T-cell (primary cell): Measurements from ENCODE around the gene PTPRM. TPM values are rescaled to one million over a fixed set of nuclear protein-coding genes. Genes with fewer than 3 reads are reported as not detected.

ENCODE experiments used
- ATAC-seq, 4 experiments: fragments of 200-7000 bp in 3 of 4; fragments of 150-1000 bp in 1 of 4; cut with Tn5 transposase; replicated peaks in 1 of 4; 1 replicate in 3 of 4; 2 replicates in 1 of 4; pipeline ENCODE4 v1.10.0; 2021; ENCODE audit warnings: moderate library complexity in 3 of 4, mild to moderate bottlenecking in 2 of 4, moderate number of reproducible peaks in 1 of 4
- CTCF ChIA-PET, 2 donors: fragments of 300-600 bp; sonication (Branson Sonifier 250); formaldehyde crosslinking; loops; one replicate each; lab custom pipeline; 2022; ENCODE audit warnings: antibody characterized with exemption in 2 of 2; lab: Charles Lee
- POLR2A ChIA-PET, 2 donors: fragments of 300-600 bp; sonication (Branson Sonifier 250); formaldehyde crosslinking; loops; one replicate each; lab custom pipeline; 2022; ENCODE audit warnings: antibody characterized with exemption in 2 of 2; lab: Charles Lee
- DNase-seq, 35 experiments: peaks; one replicate each; pipeline versions ENCODE4 v3.0.0 to v3.0.0-alpha.2; 2013 to 2023
- H3K27ac ChIP-seq: one replicate; pipeline ENCODE4 v1.5.1; 2013; ENCODE audit warnings: low read length
- H3K27me3 ChIP-seq, 2 experiments: replicated peaks in 1 of 2; 1 replicate in 1 of 2; 2 replicates in 1 of 2; pipeline versions ENCODE4 v1.6.1 to v1.7.0; 2013; ENCODE audit warnings: low read length in 1 of 2, mixed read lengths in 1 of 2; ENCODE audit not compliant: control insufficient read depth in 2 of 2, insufficient read depth in 2 of 2; ENCODE audit errors: extremely low read depth in 1 of 2
- H3K36me3 ChIP-seq, 2 donors: 1 replicate in 1 of 2; 2 replicates in 1 of 2; pipeline versions ENCODE4 v1.6.1 to v1.7.0; 2013; ENCODE audit warnings: low read length in 1 of 2; ENCODE audit not compliant: control insufficient read depth in 2 of 2, insufficient read depth in 1 of 2; ENCODE audit errors: extremely low read depth in 1 of 2
- H3K4me1 ChIP-seq, 2 experiments: 1 replicate in 1 of 2; 2 replicates in 1 of 2; pipeline versions ENCODE4 v1.6.1 to v1.7.0; 2013; ENCODE audit warnings: low read length in 2 of 2, mixed read lengths in 1 of 2; ENCODE audit not compliant: insufficient read depth in 2 of 2, control insufficient read depth in 1 of 2; ENCODE audit errors: extremely low read depth in 1 of 2
- H3K4me3 ChIP-seq, 2 donors: 1 replicate in 1 of 2; 2 replicates in 1 of 2; pipeline versions ENCODE4 v1.5.1 to v1.7.0; 2013; ENCODE audit warnings: mild to moderate bottlenecking in 2 of 2, low read length in 1 of 2, moderate library complexity in 1 of 2; ENCODE audit not compliant: control insufficient read depth in 1 of 2; ENCODE audit errors: extremely low read depth in 1 of 2
- H3K9me3 ChIP-seq: 2 replicates; pipeline ENCODE4 v1.7.0; 2013
- H3K27ac Mint-ChIP-seq, 2 donors: one replicate each; pipeline ENCODE4 v1.8.0; 2020 to 2021; ENCODE audit warnings: mild to moderate bottlenecking in 2 of 2, mixed read lengths in 2 of 2
- H3K27me3 Mint-ChIP-seq, 2 donors: one replicate each; pipeline ENCODE4 v1.8.0; 2021 to 2022; ENCODE audit warnings: mixed read lengths in 2 of 2
- H3K36me3 Mint-ChIP-seq: one replicate; pipeline ENCODE4 v1.8.0; 2021; ENCODE audit warnings: mixed read lengths
- H3K4me1 Mint-ChIP-seq, 3 donors: one replicate each; pipeline ENCODE4 v1.8.0; 2020 to 2022; ENCODE audit warnings: mixed read lengths in 3 of 3, mild to moderate bottlenecking in 1 of 3
- H3K4me3 Mint-ChIP-seq, 3 donors: one replicate each; pipeline ENCODE4 v1.8.0; 2020 to 2022; ENCODE audit warnings: mild to moderate bottlenecking in 3 of 3, mixed read lengths in 3 of 3, moderate library complexity in 3 of 3
- H3K9me3 Mint-ChIP-seq, 3 donors: one replicate each; pipeline ENCODE4 v1.8.0; 2020 to 2022; ENCODE audit warnings: mixed read lengths in 3 of 3
- WGBS: methylation state at CpG from one replicate; pipeline ENCODE4 v1.1.5; 2013; ENCODE audit warnings: missing lambda C conversion rate; ENCODE audit not compliant: insufficient coverage; 5-methylcytosine and 5-hydroxymethylcytosine counted together
- total RNA-seq, 35 experiments: library from RNA in 6 of 35; stranded (reverse) in 6 of 35; fragments of 120-200 nt in 1 of 35; gene quantifications; one replicate each; pipeline versions ENCODE4 v1.2.1 to v1.2.4 and lab custom pipeline; 2013 to 2026

Gene PTPRM
- total RNA-seq, 5 donors from 2014 or later (not counting 1 experiment from before 2014, with no cell fraction given), result 4.1 to 47.4 (median 7.1) TPM

DNA sequence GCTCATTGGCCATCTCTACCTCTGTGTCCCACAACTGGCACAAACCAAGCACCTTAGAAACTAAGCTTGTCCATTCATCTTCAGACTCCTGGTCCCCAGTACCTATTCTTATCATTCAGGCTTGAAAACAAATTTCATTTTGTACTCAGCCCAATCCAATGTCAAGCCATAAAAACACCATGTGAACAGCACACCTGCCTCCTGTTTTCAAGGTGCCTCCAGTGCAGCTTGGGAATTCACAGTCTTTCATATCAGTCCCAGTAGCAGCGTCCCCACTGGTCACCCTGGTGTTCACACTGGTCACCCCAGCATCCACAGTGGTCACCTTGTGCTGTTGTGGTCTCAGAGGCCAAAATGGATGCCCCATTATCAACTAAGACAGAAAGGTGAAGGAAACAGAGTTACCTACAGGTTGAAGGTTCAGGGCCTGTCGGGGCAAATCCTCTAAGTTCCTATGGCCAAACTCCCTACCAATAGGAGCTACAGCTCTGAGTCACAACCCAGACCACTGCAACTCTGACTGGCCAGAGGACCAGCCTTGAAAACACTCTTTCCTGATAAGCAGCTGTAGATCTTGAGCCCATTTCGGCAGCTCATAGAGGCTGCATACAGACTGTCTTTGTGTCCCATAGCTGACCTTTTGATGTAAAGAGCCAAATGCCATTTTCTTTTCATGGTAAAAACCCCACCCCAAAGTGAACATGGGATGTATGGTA is 782.6 kb downstream of the PTPRM start:
- ChIA-PET CTCF (no interaction called here), POLR2A (no interaction called here)
- DNase-seq (no peak), ATAC-seq (no peak)
- H3K4me3 Mint-ChIP-seq, result no peak overlapping the region
- Histone ChIP-seq H3K27me3 (peaks cover 0 to 4% of the 10 kb centered on the region in 2 experiments), H3K4me3 (no peak overlapping the region), H3K27ac (no peak overlapping the region), H3K9me3 (no peaks in the 10 kb centered on the region), H3K4me1 (no peaks in the 10 kb centered on the region), H3K36me3 (no peaks in the 10 kb centered on the region)
- 56% methylated on average over 1 of the region's 3 CpGs for WGBS
- H3K9me3 Mint-ChIP-seq, result peaks cover 0 to 9% (median 3%) of the 10 kb centered on the region in 3 donors
- no peak overlapping the region for H3K27ac Mint-ChIP-seq
- H3K4me1 Mint-ChIP-seq, result no peaks in the 10 kb centered on the region
- no peaks in the 10 kb centered on the region for H3K36me3 Mint-ChIP-seq
- H3K27me3 Mint-ChIP-seq, result peaks cover 0 to 2% of the 10 kb centered on the region in 2 donors

DNA sequence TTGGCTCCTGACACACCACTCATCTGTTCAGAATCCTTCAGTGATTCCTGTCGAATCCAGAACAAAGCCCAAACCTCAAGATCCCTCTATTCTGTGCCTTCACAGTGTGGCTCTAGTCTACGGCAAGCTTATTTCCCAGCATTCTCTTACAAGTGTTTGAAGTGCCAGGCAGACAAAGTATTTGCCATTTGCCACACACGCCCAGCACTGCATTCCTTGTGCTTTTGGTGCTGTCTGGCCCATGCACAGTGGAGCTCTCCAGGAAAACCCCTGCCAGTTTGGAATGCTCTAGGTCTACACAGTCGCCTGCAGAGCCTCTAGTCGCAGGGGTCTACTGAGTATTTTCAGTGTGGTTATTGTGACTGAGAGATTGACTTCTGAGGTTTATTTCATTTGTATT is 783.5 kb downstream of the PTPRM start:
- ChIA-PET CTCF (no interaction called here), POLR2A (no interaction called here)
- no peak for DNase-seq
- Mint-ChIP-seq H3K27ac (no peak overlapping the region), H3K36me3 (no peaks in the 10 kb centered on the region), H3K27me3 (peaks cover 0 to 2% of the 10 kb centered on the region in 2 donors), H3K4me1 (no peaks in the 10 kb centered on the region), H3K4me3 (no peak overlapping the region), H3K9me3 (peaks cover 0 to 9% (median 3%) of the 10 kb centered on the region in 3 donors)
- WGBS, result 53% methylated on average over 4 of the region's 5 CpGs
- ATAC-seq, result no peak
- H3K36me3 ChIP-seq, result no peaks in the 10 kb centered on the region
- peaks cover 0 to 4% of the 10 kb centered on the region in 2 experiments for H3K27me3 ChIP-seq
- no peaks in the 10 kb centered on the region for H3K9me3 ChIP-seq
- no peak overlapping the region for H3K27ac ChIP-seq
- no peak overlapping the region for H3K4me3 ChIP-seq
- H3K4me1 ChIP-seq, result no peaks in the 10 kb centered on the region

GRCh38 chr18:8351161-8351560 is 784.0 kb downstream of the PTPRM start:
- Mint-ChIP-seq H3K4me3 (no peak overlapping the region), H3K27me3 (peaks cover 0 to 2% of the 10 kb centered on the region in 2 donors), H3K27ac (no peak overlapping the region), H3K9me3 (peaks cover 0 to 9% (median 3%) of the 10 kb centered on the region in 3 donors), H3K36me3 (no peaks in the 10 kb centered on the region), H3K4me1 (no peaks in the 10 kb centered on the region)
- ChIA-PET POLR2A (no interaction called here), CTCF (no interaction called here)
- ATAC-seq, result no peak
- DNase-seq, result no peak
- Histone ChIP-seq H3K4me3 (no peak overlapping the region), H3K9me3 (no peaks in the 10 kb centered on the region), H3K27me3 (peaks cover 0 to under 1% of the 10 kb centered on the region in 2 experiments), H3K27ac (no peak overlapping the region), H3K36me3 (no peaks in the 10 kb centered on the region), H3K4me1 (no peaks in the 10 kb centered on the region)
- WGBS, result 50% methylated on average over 1 of the region's 3 CpGs

- ChIA-PET CTCF (interaction anchor here in 1 of 2 donors (0.6 kb wide), 1 partner anchor 242 kb away, joined by 4 read pairs; no protein-coding TSS in a partner anchor), POLR2A (no interaction called here)
- Histone ChIP-seq H3K4me1 (no peaks in the 10 kb centered on the region), H3K9me3 (no peaks in the 10 kb centered on the region), H3K27me3 (no peaks in the 10 kb centered on the region), H3K27ac (no peak overlapping the region), H3K36me3 (no peaks in the 10 kb centered on the region), H3K4me3 (no peak overlapping the region)
- no peaks in the 10 kb centered on the region for H3K36me3 Mint-ChIP-seq
- DNase-seq (no peak), ATAC-seq (no peak)
- H3K4me3 Mint-ChIP-seq, result no peak overlapping the region
- no peak overlapping the region for H3K27ac Mint-ChIP-seq
- WGBS, result 80% methylated on average over 1 of the region's 5 CpGs
- peaks cover 0 to 9% (median 3%) of the 10 kb centered on the region in 3 donors for H3K9me3 Mint-ChIP-seq
- H3K4me1 Mint-ChIP-seq, result no peaks in the 10 kb centered on the region
- H3K27me3 Mint-ChIP-seq, result peaks cover 0 to 2% of the 10 kb centered on the region in 2 donors
These were observed 787.2 kb downstream of the PTPRM start for GRCh38 chr18:8354304-8354703.

GRCh38 chr18:8356001-8356400 is 788.9 kb downstream of the PTPRM start:
- POLR2A ChIA-PET, result no interaction called here
- Histone ChIP-seq H3K27me3 (no peaks in the 10 kb centered on the region), H3K27ac (no peak overlapping the region), H3K36me3 (no peaks in the 10 kb centered on the region), H3K9me3 (no peaks in the 10 kb centered on the region), H3K4me3 (no peak overlapping the region), H3K4me1 (no peaks in the 10 kb centered on the region)
- H3K27ac Mint-ChIP-seq, result no peak overlapping the region
- 89% methylated on average over 2 of the region's 3 CpGs for WGBS
- CTCF ChIA-PET, result no interaction called here
- H3K36me3 Mint-ChIP-seq, result no peaks in the 10 kb centered on the region
- no peak overlapping the region for H3K4me3 Mint-ChIP-seq
- peaks cover 0 to 2% of the 10 kb centered on the region in 2 donors for H3K27me3 Mint-ChIP-seq
- no peaks in the 10 kb centered on the region for H3K4me1 Mint-ChIP-seq
- peaks cover 0 to 5% (median 3%) of the 10 kb centered on the region in 3 donors for H3K9me3 Mint-ChIP-seq
- ATAC-seq, result no peak
- no peak for DNase-seq

DNA sequence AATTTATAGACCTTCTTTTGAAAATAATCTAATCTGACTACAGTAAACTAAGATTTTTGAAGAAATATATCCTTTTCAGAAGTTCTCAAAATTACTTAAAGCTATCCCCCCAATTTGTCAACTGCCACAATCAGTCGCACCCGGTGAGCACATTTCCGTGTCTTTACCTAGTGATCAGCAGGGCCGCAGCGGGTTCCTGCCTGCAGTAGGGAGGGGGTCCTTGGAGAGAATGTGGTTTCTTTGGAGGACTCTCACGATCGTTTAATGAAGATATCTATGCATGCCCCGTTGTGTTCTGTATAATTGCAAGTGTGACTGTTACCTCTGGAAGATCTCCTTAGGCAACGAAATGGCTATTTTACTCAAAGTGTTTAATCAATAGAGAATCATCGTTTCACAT is 790.2 kb downstream of the PTPRM start:
- Histone ChIP-seq H3K27me3 (no peaks in the 10 kb centered on the region), H3K4me3 (no peak overlapping the region), H3K9me3 (no peaks in the 10 kb centered on the region), H3K27ac (no peak overlapping the region), H3K4me1 (no peaks in the 10 kb centered on the region), H3K36me3 (no peaks in the 10 kb centered on the region)
- H3K27me3 Mint-ChIP-seq, result peaks cover 2% of the 10 kb centered on the region in 2 donors
- H3K4me3 Mint-ChIP-seq, result no peak overlapping the region
- POLR2A ChIA-PET, result no interaction called here
- H3K4me1 Mint-ChIP-seq, result no peaks in the 10 kb centered on the region
- DNase-seq (no peak), ATAC-seq (no peak)
- H3K36me3 Mint-ChIP-seq, result no peaks in the 10 kb centered on the region
- WGBS, result 94% methylated on average over 6 of the region's 10 CpGs
- peaks cover 0 to 5% (median 3%) of the 10 kb centered on the region in 3 donors for H3K9me3 Mint-ChIP-seq
- CTCF ChIA-PET, result no interaction called here
- H3K27ac Mint-ChIP-seq, result no peak overlapping the region
